Activated T-cell treated with anti-CD3 and anti-CD28 coated beads, Interleukin-2, amount 50 U/mL, for 24 hours (primary cell): ENCODE results near the gene THAP4.
"Not testable (repeated sequence)": the region's sequence is repeated elsewhere in the genome, so short reads cannot be mapped to it uniquely, and the experiment has no call there.

Source experiments
- DNase-seq: peaks from one replicate; pipeline ENCODE4 v3.0.0-alpha.2; 2020
- H3K27ac Mint-ChIP-seq: 2 replicates; pipeline ENCODE4 v1.8.0; 2020; ENCODE audit warnings: mild to moderate bottlenecking, mixed read lengths
- H3K27me3 Mint-ChIP-seq: 2 replicates; pipeline ENCODE4 v1.8.0; 2020; ENCODE audit warnings: mixed read lengths
- H3K36me3 Mint-ChIP-seq: 2 replicates; pipeline ENCODE4 v1.8.0; 2020; ENCODE audit warnings: low read depth, mixed read lengths
- H3K4me1 Mint-ChIP-seq: 2 replicates; pipeline ENCODE4 v1.8.0; 2020; ENCODE audit warnings: low read depth, mixed read lengths
- H3K4me3 Mint-ChIP-seq: 2 replicates; pipeline ENCODE4 v1.8.0; 2020; ENCODE audit warnings: mild to moderate bottlenecking, moderate library complexity, mixed read lengths
- H3K9me3 Mint-ChIP-seq: 2 replicates; pipeline ENCODE4 v1.8.0; 2020; ENCODE audit warnings: mixed read lengths

Gene THAP4

GRCh38 chr2:241598487-241598886 lies 38.5 kb downstream of the THAP4 start:
- H3K27ac Mint-ChIP-seq, result no peak overlapping the region
- H3K4me1 Mint-ChIP-seq, result no peaks in the 10 kb centered on the region
- H3K27me3 Mint-ChIP-seq, result no peaks in the 10 kb centered on the region
- no peak overlapping the region for H3K4me3 Mint-ChIP-seq
- no peak for DNase-seq
- H3K9me3 Mint-ChIP-seq, result no peaks in the 10 kb centered on the region
- peaks cover 91% of the 10 kb centered on the region for H3K36me3 Mint-ChIP-seq

GRCh38 chr2:241598061-241598460 lies 38.9 kb downstream of the THAP4 start:
- no peak overlapping the region for H3K27ac Mint-ChIP-seq
- no peaks in the 10 kb centered on the region for H3K9me3 Mint-ChIP-seq
- H3K36me3 Mint-ChIP-seq, result peaks cover 91% of the 10 kb centered on the region
- DNase-seq, result no peak
- H3K27me3 Mint-ChIP-seq, result no peaks in the 10 kb centered on the region
- H3K4me1 Mint-ChIP-seq, result no peaks in the 10 kb centered on the region
- H3K4me3 Mint-ChIP-seq, result no peak overlapping the region

DNA sequence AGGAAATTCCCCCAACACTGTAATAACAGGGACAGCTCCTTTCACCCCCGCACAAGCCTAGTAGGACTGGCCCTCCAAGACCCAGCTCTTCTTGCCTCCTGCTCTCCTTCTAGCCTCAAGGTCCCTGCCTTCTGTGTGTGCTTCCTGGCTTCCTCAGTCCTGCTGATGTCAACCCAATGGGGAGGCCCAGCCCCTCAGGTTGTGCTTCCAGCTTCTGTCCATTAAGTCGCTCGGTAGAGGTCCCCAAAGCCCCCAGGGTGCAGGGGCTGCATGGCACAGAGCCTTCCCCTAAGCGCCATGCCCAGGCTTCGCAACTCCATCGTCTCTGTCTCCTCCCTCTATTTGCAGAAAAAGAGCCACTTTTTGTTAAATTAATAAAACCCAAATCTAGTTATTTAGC lies 39.4 kb downstream of the THAP4 start:
- DNase-seq, result no peak
- peaks cover 86% of the 10 kb centered on the region for H3K36me3 Mint-ChIP-seq
- H3K9me3 Mint-ChIP-seq, result no peaks in the 10 kb centered on the region
- H3K27me3 Mint-ChIP-seq, result no peaks in the 10 kb centered on the region
- H3K4me3 Mint-ChIP-seq, result no peak overlapping the region
- H3K27ac Mint-ChIP-seq, result no peak overlapping the region
- H3K4me1 Mint-ChIP-seq, result no peaks in the 10 kb centered on the region

DNA sequence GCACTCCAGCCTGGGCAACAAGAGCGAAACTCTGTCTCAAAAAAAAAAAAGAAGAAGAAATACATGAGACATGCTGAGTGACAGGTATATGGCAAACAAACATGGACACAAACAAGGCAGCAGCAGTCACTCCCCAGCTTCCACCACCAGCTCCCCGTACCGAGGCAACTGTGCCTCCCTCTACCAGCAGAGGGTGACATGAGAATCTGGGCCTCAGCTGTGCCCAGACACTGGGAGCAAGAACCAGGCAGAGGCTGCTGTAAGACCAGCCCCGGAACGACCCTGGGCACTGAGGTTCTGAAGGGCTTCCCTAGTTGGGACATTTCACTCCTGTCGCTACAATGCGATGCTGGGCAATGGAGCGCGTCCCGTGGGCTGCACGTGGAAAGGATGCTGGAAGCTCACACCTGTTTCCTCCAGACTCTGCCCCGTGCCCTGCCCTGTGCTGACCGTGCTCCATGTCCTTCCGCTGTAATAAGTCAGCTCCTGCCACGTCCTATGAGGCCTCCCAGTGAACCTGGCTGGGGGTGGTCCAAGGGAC lies 41.3 kb downstream of the THAP4 start:
- peaks cover 67% of the 10 kb centered on the region for H3K36me3 Mint-ChIP-seq

DNA sequence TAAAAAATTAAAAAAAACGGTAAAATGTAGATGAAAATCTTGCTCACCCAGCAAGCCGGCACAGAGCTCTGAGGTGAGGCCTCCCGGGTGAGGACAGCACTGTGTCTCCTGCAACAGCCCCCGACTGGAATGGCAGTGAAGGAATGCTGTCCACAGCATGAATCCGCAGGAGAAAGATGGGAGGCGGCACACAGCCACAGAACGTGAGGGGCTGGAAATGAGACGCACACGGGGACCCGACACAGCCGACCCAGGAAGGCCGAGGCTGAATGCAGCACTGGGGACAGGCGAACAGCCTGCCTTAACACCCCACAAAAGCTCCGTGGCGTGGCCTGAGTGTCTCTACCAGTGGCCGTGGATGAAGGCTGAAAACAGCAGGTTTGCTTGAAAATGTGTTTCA lies 43.7 kb downstream of the THAP4 start:
- Mint-ChIP-seq H3K9me3 (peaks cover 4% of the 10 kb centered on the region), H3K4me1 (no peaks in the 10 kb centered on the region), H3K36me3 (peaks cover 46% of the 10 kb centered on the region), H3K4me3 (no peak overlapping the region), H3K27me3 (no peaks in the 10 kb centered on the region), H3K27ac (no peak overlapping the region)
- DNase-seq, result no peak

More for the DNA sequence above, 41.3 kb downstream of the THAP4 start:
- Mint-ChIP-seq H3K27ac (no peak overlapping the region), H3K4me3 (no peak overlapping the region), H3K27me3 (no peaks in the 10 kb centered on the region), H3K4me1 (no peaks in the 10 kb centered on the region), H3K9me3 (no peaks in the 10 kb centered on the region)
- no peak for DNase-seq

DNA sequence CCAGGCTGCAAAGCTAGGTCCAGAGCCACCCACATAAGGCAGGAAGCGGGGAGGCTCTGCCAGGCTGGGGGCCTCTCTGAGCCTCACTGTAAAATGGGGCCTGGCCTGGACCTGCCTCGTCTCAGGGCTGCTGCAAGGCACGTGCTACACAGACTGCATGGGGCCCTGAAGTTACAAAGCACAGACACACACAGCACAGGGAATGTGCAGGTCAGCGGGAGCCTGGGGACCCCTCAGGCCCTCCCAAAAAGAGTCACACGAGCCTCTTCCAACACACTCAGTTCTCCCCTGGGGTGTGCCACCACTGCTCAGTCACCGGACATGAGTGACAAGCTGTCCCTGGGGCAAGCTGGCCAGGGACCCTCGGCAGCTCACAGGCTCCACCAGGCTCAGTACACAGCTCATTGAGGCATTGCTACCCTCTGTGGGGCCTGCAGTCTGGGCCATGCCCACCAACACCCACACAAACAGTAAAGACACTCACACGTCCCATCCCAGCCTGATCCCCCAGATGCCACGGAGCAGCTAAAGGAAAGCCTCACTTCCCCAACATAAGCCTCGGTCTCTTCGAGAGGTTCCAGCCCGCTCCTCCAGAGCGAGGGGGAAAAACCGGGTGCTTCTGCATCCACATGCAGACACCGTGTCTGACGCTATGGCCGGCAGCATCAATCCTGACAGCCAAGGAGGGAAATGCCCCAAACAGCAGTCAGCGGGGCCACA lies 44.7 kb downstream of the THAP4 start:
- no peak overlapping the region for H3K4me3 Mint-ChIP-seq
- H3K27ac Mint-ChIP-seq, result no peak overlapping the region
- H3K36me3 Mint-ChIP-seq, result peaks cover 36% of the 10 kb centered on the region
- no peak for DNase-seq
- no peaks in the 10 kb centered on the region for H3K4me1 Mint-ChIP-seq
- H3K9me3 Mint-ChIP-seq, result peaks cover 8% of the 10 kb centered on the region
- no peaks in the 10 kb centered on the region for H3K27me3 Mint-ChIP-seq

DNA sequence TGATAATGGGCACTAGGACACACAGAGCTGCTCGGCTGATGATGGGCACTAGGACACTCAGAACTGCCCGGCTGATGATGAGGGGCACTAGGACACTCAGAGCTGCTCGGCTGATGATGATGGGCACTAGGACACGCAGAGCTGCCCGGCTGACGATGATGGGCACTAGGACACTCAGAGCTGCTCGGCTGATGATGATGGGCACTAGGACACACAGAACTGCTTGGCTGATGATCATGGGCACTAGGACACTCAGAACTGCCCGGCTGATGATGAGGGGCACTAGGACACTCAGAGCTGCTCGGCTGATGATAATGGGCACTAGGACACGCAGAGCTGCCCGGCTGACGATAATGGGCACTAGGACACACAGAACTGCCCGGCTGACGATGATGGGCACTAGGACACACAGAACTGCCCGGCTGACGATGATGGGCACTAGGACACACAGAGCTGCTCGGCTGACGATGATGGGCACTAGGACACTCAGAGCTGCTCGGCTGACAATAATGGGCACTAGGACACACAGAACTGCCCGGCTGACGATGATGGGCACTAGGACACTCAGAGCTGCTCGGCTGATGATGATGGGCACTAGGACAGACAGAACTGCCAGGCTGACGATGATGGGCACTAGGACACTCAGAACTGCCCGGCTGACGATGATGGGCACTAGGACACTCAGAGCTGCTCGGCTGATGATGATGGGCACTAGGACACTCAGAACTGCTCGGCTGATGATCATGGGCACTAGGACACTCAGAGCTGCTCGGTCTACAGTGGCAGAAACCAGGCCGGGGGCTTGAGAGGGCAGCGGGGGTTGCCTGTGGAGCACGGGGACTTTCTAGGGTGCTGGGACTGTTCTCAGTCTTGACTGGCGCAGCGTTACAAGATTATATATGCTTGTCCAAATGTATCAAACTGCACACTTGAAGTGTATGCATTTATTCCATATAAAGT lies 46.2 kb downstream of the THAP4 start:
- Mint-ChIP-seq H3K9me3 (peaks cover 19% of the 10 kb centered on the region), H3K36me3 (peaks cover 25% of the 10 kb centered on the region)
- not testable (repeated sequence) for H3K27ac Mint-ChIP-seq, H3K27me3 Mint-ChIP-seq, H3K4me3 Mint-ChIP-seq, DNase-seq, H3K4me1 Mint-ChIP-seq

GRCh38 chr2:241589863-241590262 lies 47.1 kb downstream of the THAP4 start:
- H3K27me3 Mint-ChIP-seq, H3K4me3 Mint-ChIP-seq, H3K4me1 Mint-ChIP-seq, H3K27ac Mint-ChIP-seq, DNase-seq: not testable (repeated sequence)
- Mint-ChIP-seq H3K36me3 (peaks cover 26% of the 10 kb centered on the region), H3K9me3 (peaks cover 19% of the 10 kb centered on the region)

DNA sequence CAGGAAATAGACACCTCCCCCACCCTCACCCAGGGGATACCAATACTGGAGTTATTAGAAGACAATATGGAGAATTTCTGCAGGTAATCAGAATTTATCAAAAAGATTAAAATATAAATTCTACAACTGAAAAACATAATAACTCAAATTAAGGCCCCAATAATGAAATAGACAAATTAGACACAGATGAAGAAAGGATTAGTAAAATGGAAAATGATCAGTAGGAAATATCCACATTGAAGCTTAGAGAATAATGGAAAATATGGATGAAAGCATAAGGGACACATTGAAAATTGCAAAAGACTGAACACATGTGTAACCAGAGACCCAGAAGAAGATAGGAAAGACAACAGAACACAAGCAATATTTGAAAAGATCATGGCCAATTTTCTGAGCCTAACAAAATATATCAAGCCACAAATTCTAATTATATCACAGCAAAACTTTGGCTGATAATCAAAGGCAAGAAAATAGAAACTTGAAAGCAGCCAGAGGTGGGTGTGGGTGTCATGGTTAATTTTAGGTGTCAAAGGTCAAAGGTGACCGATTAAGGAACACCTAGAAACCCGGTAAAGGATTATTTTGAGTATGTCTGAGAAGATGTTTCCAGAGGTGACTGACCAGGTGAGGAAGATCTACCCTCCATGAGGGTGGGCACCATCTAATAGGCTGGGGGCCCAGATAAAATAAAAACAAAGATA lies 50.2 kb downstream of the THAP4 start:
- H3K4me3 Mint-ChIP-seq, result no peak overlapping the region
- peaks cover 40% of the 10 kb centered on the region for H3K36me3 Mint-ChIP-seq
- no peaks in the 10 kb centered on the region for H3K27me3 Mint-ChIP-seq
- H3K27ac Mint-ChIP-seq, result no peak overlapping the region
- H3K9me3 Mint-ChIP-seq, result peaks cover 19% of the 10 kb centered on the region
- no peaks in the 10 kb centered on the region for H3K4me1 Mint-ChIP-seq
- no peak for DNase-seq

DNA sequence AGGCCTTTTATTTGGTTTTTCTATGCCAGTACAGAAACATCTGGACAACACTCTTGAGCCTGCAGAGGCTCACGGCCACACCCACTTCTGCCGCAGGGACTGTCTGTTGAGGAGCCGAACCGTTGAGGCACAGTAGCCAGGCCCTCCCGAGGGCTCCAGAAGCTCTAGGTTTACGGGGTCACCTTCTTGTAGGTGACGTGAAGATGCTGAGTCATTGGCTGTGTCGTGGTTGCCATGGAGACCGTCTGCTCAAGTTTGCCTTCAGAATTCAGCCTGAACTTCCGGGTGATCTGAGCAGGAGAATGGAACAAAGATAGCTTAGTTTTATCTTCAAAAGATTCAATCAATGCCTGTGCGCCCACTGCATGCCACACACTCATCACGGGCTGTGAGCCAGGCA lies 52.5 kb downstream of the THAP4 start:
- Mint-ChIP-seq H3K4me1 (no peaks in the 10 kb centered on the region), H3K27ac (no peak overlapping the region), H3K27me3 (no peaks in the 10 kb centered on the region), H3K36me3 (peaks cover 47% of the 10 kb centered on the region), H3K4me3 (no peak overlapping the region), H3K9me3 (peaks cover 19% of the 10 kb centered on the region)
- no peak for DNase-seq

DNA sequence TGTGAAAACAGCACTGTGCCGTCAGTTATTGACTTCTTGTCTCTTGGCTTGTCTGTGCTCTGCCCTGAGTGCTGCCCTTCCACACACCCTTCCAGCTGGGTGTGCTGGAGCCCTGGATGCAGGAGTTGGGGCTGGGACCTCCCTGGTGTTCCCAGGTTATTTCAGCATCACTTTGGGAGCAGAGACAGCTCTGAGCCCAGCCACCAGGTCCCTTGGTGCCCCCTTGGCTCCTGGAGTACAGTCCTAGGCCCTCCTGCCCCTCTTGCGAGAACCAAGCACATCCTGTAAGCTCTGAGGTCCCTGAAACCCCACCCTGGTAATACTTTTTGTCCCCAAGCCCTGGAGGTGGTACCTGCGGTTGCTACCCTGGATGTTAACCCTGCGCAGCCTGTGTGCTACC lies 54.2 kb downstream of the THAP4 start:
- DNase-seq, result no peak
- peaks cover 61% of the 10 kb centered on the region for H3K36me3 Mint-ChIP-seq
- no peaks in the 10 kb centered on the region for H3K4me1 Mint-ChIP-seq
- H3K27ac Mint-ChIP-seq, result no peak overlapping the region
- no peak overlapping the region for H3K4me3 Mint-ChIP-seq
- peaks cover 14% of the 10 kb centered on the region for H3K9me3 Mint-ChIP-seq
- no peaks in the 10 kb centered on the region for H3K27me3 Mint-ChIP-seq

DNA sequence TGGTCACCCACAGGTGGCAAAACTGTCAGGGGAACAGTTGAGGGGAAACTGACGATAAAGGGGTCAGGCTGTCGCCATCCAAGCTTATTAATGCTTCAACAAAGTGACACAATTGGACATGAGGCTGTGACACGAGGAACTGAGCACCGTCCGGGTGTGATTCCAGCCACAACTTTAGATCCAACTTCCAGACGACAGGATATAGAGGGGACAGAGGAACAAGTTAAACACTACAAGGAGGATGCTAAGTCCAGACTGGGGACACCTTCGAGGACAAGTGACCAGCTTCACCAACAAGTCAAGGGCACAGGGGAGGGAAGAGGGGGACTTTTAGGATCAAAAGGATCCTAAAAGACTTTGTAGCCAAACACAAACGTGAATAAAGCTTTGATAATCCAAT lies 54.6 kb downstream of the THAP4 start:
- Mint-ChIP-seq H3K4me3 (no peak overlapping the region), H3K27ac (no peak overlapping the region), H3K4me1 (no peaks in the 10 kb centered on the region), H3K27me3 (no peaks in the 10 kb centered on the region), H3K9me3 (peaks cover 12% of the 10 kb centered on the region), H3K36me3 (peaks cover 61% of the 10 kb centered on the region)
- DNase-seq, result no peak

- Mint-ChIP-seq H3K27ac (no peak overlapping the region), H3K4me1 (no peaks in the 10 kb centered on the region), H3K36me3 (peaks cover 55% of the 10 kb centered on the region), H3K27me3 (no peaks in the 10 kb centered on the region), H3K4me3 (no peak overlapping the region), H3K9me3 (no peaks in the 10 kb centered on the region)
- no peak for DNase-seq
These were observed 57.7 kb downstream of the THAP4 start for GRCh38 chr2:241579281-241579680.

DNA sequence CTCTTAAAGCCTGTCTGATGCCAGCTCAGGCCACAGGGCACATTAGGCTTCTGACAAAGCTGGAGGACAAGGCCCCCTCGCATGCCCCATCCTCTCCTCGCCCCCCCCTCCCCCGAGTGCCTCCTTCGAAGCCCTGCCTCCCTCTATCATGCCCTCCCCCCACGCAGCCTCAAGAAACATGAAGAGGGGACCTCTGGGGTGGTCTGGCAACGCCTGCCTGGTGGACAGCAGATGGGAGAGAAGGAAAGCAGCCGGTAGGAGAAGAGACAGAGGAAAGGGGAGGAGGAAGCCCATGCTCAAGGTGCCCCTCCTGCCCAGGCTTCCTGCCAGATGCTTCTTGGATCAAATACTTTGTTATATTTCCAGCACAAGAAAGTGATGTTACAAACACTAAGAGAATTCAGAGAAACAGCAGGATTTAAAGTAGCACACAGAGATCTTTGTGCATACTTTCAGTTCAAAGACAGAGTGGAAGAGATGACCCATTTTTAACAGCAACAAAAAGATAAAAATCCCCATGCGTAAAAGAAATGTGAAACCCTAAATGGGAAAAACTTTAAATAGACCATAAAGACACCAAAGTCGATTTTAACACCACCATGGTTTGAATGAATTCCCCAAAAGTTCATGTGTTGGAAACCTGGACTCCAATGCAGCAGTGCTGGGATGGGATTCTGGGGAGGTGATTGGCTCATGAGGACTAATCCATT lies 59.4 kb downstream of the THAP4 start:
- no peak overlapping the region for H3K4me3 Mint-ChIP-seq
- peaks cover 42% of the 10 kb centered on the region for H3K36me3 Mint-ChIP-seq
- H3K4me1 Mint-ChIP-seq, result no peaks in the 10 kb centered on the region
- DNase-seq, result no peak
- H3K27ac Mint-ChIP-seq, result no peak overlapping the region
- H3K9me3 Mint-ChIP-seq, result no peaks in the 10 kb centered on the region
- H3K27me3 Mint-ChIP-seq, result no peaks in the 10 kb centered on the region
